GM21619 (cell line): Measurements from ENCODE around the gene DLG2.
"Not testable (repeated sequence)": the region's sequence is repeated elsewhere in the genome, so short reads cannot be mapped to it uniquely, and the experiment has no call there.

ENCODE experiments used
- ATAC-seq: cut with Tn5 transposase; IDR thresholded peaks from one replicate; pipeline ENCODE4 v1.9.1; 2021; ENCODE audit not compliant: unreplicated experiment

The DLG2 gene

GRCh38 chr11:84313830-84314359, 1313.2 kb downstream of the DLG2 start:
- no peak for ATAC-seq

GRCh38 chr11:84310268-84310667, 1316.9 kb downstream of the DLG2 start:
- ATAC-seq: no peak

- ATAC-seq: not testable (repeated sequence)
Measured at GRCh38 chr11:84308491-84308890, 1318.7 kb downstream of the DLG2 start.

- ATAC-seq: no peak
Measured at GRCh38 chr11:84300092-84300491, 1327.1 kb downstream of the DLG2 start.

DNA sequence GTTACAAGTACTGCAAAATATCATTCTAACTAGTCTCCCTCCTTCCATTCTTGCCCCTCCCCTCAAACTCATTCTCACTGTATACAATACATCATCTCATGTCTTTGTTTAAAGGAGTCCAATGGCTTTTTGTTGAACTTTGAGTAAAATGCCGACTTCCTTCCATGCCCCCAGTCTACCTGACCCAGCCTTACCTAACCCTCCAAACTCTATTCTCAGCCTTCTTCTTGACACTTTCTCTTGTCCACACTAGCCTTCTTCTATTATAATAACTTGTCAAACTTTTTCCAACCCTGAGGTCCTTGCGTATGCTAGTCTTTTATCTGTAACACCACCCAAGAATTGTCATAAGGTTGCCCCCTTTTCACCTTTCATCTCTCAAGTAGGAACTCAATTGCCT, 1329.6 kb downstream of the DLG2 start:
- ATAC-seq: no peak

DNA sequence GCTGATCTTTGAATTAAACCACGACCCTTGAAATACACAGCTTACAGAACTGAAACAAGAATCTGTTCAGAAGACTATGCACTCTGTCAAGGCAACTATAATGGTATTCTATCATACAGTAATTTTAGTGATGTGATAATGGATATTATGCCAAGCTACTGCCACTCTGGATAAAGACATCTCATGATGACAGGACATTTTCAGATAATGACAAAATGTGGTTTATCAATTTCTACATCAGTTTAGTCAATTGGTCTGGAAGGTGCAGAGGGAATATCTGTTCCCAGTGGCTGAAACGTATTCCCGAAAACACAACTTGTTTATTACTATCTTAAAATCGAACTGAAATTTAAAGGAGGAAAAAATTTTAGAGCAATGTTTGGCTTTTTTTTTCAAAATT, 1331.3 kb downstream of the DLG2 start:
- no peak for ATAC-seq

DNA sequence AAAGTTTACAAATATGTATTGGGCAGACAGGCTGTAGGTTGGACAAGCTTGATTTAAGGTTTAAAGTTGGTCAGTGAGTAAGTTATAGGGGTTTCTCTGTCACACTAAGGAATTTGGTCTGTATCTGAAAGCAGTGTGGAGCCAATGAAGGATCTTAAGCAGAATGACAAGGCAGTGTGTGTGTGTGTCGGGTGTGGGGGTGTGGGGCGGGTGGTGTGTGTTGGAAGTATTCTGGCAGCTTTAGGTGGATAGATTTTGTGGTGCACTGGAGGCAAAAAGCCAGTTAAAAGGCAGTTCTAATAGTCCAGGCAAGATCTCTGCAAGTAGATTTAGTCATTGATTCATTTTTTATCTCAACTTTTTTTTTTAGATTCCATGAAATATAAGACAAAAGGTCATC, 1334.2 kb downstream of the DLG2 start:
- no peak for ATAC-seq

- no peak for ATAC-seq
Measured at GRCh38 chr11:84292006-84292405, 1335.1 kb downstream of the DLG2 start.

GRCh38 chr11:84290647-84291046, 1336.5 kb downstream of the DLG2 start:
- ATAC-seq: no peak

GRCh38 chr11:84289381-84289906, 1337.7 kb downstream of the DLG2 start:
- ATAC-seq: peak; percentile 99

GRCh38 chr11:84273541-84273940, 1353.6 kb downstream of the DLG2 start:
- no peak for ATAC-seq

- ATAC-seq: no peak
Measured at GRCh38 chr11:84270466-84270865, 1356.7 kb downstream of the DLG2 start.

- no peak for ATAC-seq
Measured at GRCh38 chr11:84264066-84264465, 1363.1 kb downstream of the DLG2 start.

DNA sequence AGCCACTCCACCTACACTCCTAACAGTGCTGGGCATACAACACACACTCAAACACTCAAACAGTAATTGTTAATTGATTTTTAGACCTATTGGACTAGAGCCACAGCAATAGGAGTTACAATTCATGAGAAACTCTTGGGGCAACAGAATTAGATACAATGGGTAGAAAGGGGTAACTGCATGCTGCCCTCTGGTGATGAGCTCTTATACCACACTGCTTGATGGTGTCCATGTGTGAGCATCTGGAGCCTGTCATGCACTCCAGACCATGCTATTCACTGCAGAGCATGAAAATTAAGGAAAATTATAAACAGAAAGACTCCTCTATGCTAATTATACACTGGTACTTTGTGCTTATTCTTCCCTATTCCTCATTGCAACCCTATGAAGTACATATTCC, 1365.4 kb downstream of the DLG2 start:
- ATAC-seq: no peak

- ATAC-seq: no peak
Measured at GRCh38 chr11:84260862-84261261, 1366.3 kb downstream of the DLG2 start.

DNA sequence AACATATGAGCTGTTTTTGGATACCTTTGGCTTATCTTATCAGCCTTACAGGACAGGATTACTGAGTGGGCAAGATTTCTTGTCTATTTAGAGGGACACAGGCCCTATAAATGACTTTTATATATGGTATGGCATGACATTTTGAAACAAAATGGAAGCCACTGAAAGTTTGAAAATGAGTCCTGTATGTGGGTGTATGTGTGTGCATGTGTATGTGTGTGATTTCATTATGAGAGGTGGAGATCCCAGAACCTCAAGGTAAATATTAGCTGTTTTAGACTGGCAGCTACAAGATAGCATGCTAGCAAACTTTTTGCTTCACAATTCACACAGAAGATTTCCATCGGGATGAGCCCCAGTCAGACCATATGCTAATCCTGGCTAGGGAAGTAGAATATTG, 1370.5 kb downstream of the DLG2 start:
- no peak for ATAC-seq

GRCh38 chr11:84255483-84255882, 1371.7 kb downstream of the DLG2 start:
- ATAC-seq: no peak

DNA sequence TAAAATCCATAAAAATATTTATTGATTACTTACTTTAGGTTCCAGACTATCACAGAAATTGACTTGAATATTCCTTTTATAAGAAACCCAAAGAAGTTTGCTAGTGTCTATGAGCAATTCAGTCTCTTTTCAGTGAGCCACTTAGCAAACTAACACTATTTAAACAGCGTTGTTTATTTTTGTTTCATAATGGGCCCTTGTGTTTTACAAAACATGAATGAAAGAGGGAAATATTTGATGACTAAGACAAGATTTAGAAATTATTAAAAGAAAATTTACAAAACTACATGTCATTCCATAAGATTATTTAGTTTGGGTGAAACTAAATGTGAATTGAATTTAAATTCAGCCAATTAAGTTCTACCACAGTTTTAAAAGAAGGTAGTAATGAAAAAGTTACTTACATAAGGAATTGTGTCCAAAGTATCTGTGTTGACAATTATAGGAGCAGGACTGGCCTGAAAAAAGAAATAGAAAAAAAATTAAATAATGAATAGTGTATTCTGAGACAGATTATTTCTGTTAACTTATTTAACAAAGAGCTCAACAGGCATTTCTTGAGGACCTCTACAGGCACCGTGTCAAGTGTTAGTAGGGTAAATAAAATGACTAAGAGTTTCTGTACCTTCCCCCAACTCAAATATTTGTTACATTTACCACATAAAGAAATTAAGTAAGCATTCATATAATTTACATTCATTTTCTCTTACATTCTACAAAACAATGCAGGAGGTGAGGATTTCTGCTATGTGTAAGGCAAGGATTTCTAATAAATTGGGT, 1376.1 kb downstream of the DLG2 start:
- ATAC-seq: no peak

- peak; percentile 72 for ATAC-seq
Measured at GRCh38 chr11:84249344-84250135, 1377.6 kb downstream of the DLG2 start.

DNA sequence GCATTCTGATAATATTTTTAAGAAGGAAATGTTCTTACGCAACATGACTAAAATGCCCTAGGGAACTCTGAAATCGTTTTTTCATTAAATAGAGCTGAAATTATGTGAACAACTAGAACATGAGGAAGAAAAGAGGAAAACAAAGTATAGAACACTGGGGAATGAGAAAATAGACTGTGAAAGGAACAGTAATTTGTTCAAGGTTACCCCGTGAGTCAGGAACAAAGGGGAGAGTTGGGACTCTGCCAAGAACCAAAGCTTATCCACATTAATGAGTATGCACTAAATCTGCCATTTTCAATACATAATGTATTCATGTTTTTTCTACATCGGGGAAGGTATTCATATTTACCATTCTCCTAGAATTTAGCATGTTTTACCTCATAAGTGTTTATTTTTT, 1379.2 kb downstream of the DLG2 start:
- ATAC-seq: no peak

- no peak for ATAC-seq
Measured at GRCh38 chr11:84247129-84247528, 1380.0 kb downstream of the DLG2 start.
